GM19468 (cell line): ENCODE data around the gene MUL1.

Source experiments
- ATAC-seq: cut with Tn5 transposase; IDR thresholded peaks from one replicate; pipeline ENCODE4 v1.9.1; 2021; ENCODE audit warnings: mild to moderate bottlenecking, moderate library complexity, moderate number of reproducible peaks; ENCODE audit not compliant: unreplicated experiment; ENCODE audit errors: extremely low read depth

MUL1 gene

DNA sequence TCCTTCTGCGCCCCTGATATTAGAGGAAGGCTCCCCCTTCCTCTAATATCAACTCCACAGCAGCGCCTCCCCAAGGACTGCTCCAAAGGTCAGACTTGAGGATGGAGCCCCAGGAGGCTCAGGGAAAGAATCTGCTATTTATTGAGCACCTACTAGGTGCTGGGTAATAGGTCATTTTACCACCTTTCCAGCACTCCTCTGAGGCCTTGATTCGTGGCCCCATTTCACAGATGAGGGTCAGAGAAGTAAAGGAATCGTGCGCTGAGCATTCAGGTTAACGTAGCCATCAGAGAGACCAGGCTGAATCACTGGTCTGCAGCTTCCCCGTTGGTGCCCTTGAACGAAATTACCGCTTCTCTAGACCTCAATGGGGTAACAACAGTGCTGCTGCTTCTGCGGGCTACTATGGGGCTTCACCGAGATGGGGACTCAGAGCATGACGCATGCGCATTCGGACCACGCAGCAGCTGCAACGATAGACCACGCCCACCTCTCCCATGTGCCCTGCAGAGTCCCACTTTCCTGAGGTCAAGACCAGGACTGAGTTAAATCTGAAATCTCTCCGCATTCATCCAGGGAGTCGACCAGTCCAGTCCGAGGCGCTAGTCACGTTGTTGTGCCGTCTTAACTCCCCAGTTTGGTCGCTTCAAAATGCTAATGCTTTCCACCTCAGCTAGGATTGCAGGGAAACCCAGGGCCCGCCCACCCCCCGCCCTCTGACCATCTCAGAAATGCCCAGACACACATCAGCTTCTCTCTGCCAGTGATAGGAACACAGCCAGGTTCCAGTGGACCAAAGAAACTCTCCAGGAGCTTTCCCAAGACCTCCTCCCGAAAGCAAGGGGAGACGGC, 34.9 kb downstream of the MUL1 start:
- no peak for ATAC-seq

DNA sequence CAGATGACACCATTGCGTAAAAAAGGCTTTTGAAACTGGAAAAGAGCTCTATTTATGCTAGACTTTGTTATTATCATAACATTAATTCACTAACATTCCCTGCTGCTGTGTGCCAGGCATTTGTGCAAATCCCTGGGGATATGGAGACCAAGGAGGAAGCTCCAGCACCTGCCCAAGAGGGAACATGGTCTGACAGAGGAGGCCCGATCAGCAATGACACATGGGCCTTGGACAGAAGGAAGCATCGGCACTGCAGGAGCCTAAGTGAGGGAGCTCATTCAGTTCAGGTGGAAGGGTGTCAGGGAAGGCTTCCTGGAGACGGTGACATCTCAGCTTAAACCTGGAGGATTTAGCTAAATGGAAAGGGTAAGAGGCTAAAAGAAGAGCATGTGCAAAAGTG, 35.8 kb downstream of the MUL1 start:
- ATAC-seq, result no peak

DNA sequence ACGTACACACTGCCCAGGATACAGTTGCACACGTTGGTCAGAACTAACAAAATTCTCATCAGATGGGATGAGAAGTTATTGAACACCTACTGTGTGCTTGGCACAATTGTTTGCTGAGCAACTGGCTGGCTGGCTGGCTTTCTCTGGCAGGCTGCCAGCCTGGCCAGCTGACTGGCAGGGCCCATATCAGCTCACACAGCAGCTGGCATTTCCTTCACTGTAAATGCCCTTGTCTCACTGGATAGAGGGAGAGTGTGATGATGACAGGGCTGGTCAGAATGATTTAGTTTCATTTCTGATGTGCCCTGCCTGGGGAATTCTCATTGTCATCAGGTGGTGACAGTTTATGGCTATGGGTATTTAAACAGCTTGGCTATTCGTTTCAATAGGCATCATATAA, 37.8 kb downstream of the MUL1 start:
- no peak for ATAC-seq

DNA sequence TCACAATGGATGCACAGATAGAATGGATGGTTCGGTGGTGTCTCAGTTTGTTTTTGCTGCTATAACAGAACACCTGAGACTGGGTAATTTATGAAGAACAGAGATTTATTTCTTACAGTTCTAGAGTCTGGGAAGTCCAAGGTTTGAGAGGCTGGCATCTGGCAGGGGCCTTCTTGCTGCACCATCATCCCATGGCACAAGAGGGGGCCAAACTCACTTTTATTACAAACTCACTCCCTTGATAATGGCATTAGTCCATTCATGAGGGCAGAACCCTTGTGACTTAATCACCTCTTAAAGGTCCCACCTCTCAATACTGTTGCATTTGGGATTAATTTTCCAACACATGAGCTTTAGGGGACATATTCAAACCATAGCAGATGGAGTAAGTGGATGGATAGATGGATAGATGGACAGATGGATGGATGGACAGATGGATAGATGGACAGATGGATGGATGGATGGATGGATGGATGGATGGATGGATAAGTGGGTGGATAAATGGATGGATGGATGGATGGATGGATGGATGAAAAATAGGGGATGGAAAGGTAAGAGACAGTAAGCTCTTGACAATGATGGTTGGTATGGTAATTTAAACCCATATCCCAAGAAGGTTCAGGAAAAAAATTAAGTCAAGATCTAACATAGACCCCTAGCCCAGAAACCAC, 38.4 kb downstream of the MUL1 start:
- ATAC-seq, result no peak

DNA sequence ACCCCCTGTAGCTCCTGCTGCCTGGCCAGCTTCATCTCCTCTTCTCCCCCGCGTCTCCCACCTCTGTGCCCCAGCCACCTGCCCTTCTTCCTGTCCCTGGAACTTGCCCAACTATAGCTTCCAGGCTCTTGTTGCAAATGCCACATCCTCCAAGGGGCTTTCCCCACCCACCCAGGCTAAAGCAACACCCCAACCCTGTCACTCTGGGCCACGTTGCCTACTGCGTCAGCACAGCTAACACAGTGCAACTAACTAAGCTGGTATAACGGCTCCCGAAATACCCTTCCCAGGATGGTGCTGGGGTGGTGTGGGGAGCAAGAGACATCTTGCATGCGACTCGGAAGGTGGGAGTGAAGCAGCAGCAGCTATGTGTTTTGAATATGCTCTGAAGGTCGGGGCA, 41.7 kb downstream of the MUL1 start:
- ATAC-seq, result no peak

DNA sequence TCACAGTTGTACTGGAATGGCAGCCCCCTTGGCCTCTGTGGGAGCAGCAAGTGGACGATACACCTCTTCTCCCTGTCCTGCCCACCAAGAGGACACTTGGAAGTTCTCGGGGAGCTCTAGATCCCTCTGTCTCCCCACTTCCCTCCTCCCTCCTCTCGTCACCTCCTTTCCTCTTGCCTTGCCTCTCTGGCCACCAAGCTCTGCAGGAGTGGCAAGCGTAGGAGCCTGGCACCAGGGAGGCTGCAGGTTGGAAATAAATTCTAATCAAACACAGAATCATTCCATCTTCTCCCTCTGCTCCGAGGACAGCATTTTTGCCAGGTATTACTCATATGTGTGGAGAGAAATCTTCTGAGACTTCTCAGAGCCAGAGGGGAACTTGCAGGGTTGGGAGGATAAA, 42.8 kb downstream of the MUL1 start:
- ATAC-seq, result no peak

DNA sequence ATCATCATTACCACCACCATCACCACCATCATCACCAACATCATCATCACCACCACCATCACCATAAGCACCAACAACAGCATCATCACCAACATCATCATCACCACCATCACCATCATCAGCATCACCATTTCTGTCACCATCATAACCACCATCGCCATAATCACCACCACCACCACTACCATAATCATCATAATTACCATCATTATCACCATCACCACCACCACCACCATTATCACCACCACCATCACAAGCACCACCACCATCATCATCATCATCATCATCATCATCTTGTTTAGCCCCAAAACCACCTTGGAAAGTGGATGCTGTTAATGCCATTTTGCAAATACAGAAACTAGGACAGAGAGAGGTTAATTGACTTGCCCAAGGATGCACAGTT, 44.4 kb downstream of the MUL1 start:
- ATAC-seq, result no peak

DNA sequence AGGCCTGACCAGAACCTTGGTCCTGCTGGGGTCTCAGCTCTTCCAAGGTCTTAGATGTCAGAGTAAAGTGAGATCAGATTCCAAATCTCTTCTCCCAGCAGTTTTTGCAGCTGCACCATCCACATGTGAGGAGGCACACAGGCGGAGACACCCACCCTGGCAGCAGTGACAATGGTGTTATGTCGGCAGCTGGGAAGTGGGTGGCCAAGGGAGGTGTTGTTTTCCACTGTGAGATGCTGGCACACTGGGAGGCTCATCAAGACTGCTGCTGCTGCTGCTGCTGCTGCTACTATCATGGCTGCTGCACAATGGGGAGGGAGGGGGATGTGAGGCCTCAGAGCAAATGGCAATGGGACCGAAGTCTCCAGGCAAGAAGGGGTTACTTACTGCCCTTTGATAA, 45.6 kb downstream of the MUL1 start:
- ATAC-seq, result no peak

DNA sequence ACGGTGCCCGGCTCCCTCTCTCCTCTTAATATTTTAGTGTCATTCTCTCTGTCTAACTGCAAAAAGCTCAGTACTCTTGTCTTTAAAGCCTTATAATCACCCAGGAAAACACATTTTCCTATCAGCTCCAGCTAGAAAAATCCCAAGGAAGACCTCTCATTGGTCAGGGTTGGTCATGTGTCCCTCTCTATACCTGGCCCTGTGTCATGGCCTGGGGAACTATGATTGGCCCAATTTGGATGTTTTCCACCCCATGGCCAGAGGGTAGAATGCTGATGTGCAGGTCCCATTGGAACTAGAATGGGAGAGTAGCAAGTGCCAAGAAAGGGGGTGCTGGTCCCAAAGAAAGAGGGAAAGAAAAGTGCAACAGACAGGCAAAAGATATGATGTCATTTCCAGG, 49.2 kb downstream of the MUL1 start:
- no peak for ATAC-seq

DNA sequence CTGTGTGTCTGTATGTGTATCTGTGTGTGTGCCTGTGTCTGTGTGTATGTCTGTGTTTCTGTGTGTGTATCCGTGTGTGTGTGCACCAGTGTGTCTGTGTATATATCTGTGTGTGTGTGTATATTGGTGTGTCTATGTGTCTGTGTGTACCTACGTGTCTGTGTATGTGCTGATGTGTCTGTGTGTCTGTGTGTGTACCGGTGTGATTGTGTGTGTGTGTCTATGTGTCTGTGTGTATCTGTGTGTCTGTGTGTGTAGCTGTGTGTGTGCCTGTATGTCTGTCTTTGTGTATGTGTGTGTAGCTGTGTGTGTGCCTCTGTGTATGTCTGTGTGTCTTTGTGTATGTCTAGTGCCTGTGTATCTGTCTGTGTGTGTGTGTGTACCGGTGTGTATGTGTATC, 53.9 kb downstream of the MUL1 start:
- ATAC-seq, result no peak

DNA sequence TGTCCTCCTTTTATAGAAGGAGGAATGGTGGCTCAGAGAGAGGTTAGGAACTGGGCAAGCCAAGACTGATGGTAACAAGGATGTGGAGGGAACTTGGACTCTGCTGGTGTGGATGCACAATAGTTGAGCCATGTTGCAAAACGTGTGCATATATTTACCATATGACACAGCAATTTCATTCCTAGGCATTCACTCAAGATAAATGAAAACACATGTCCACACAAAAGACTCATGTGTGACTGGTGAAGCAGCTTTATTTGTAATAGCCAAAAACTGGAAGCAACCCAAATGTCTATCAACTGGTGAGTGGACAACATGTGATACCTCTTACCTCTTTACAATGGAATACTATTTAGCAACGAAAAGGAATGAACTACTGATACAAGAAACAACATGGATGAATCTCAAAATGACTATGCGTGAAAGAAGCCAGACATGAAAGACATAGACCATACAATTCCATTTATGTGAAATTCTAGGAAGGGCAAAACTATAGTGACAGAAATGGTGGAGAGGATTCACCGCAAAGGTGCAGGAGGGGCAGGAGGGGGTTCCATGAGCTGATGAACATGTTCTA, 58.1 kb downstream of the MUL1 start:
- ATAC-seq, result no peak
